Testis (tissue), 3 donors: ENCODE measurements around the gene RCAN3. TPM values are rescaled to one million over a fixed set of nuclear protein-coding genes. Genes with fewer than 3 reads are reported as not detected.
"Not testable (repeated sequence)": the region's sequence is repeated elsewhere in the genome, so short reads cannot be mapped to it uniquely, and the experiment has no call there.

Experiments used
- DNase-seq: peaks from one replicate; pipeline ENCODE4 v3.0.0-alpha.2; 2019
- H3K27ac ChIP-seq, 2 donors: fragments of 200-600 bp; sonication (generic); one replicate each; pipeline ENCODE4 v1.5.1; 2019
- H3K27me3 ChIP-seq: fragments of 200-600 bp; sonication (generic); one replicate; pipeline ENCODE4 v1.5.1; 2019
- H3K36me3 ChIP-seq: fragments of 200-600 bp; sonication (generic); one replicate; pipeline ENCODE4 v1.5.1; 2017; ENCODE audit warnings: low read depth; ENCODE audit errors: missing control alignments
- H3K4me1 ChIP-seq: fragments of 200-600 bp; sonication (generic); one replicate; pipeline ENCODE4 v1.5.1; 2019
- H3K4me3 ChIP-seq, 2 donors: fragments of 200-600 bp; sonication (generic); one replicate each; pipeline ENCODE4 v1.5.1; 2017 to 2019
- H3K9me3 ChIP-seq: fragments of 200-600 bp; sonication (generic); one replicate; pipeline ENCODE4 v1.5.1; 2017
- POLR2A ChIP-seq: fragments of 450-650 bp; IDR thresholded peaks from one replicate; pipeline ENCODE4 v1.6.1; 2017; ENCODE audit warnings: antibody characterized with exemption, mild to moderate bottlenecking, moderate library complexity
- WGBS, 2 donors: methylation state at CpG; one replicate each; pipeline ENCODE4 v1.1.5; 2018; 5-methylcytosine and 5-hydroxymethylcytosine counted together
- intact Hi-C: fragments of 100-400 bp; cut with DNase I; formaldehyde crosslinking; loops from one replicate; pipeline ENCODE4 v1.15.1; 2023; ENCODE audit warnings: low total_unique reads
- polyA plus RNA-seq: library from polyadenylated mRNA; stranded (reverse); fragments of 350-450 nt; fragmentation: Illumina TruSeq; extraction: RNeasy Lipid Tissue Mini Kit (QIAGEN cat#74804); gene quantifications from one replicate; pipeline ENCODE4 v1.2.3, GENCODE V29; 2014; ENCODE audit warnings: low read depth, low replicate concordance; ENCODE audit not compliant: insufficient read depth
- total RNA-seq, 2 donors: library from RNA; depleted of rRNA; stranded (reverse); fragments of >200 nt; gene quantifications; one replicate each; pipeline ENCODE4 v1.2.3, GENCODE V29; 2016
- TF ChIP-seq, protein P1 (sequence below), 3 experiments: fragments of 450-650 bp in 2 of 3; fragments of 200-600 bp in 1 of 3; sonication (generic) in 1 of 3; IDR thresholded peaks; one replicate each; pipeline ENCODE4 v1.5.1; 2016 to 2019; ENCODE audit warnings: antibody characterized with exemption in 3 of 3, mild to moderate bottlenecking in 2 of 3, moderate library complexity in 1 of 3

The RCAN3 gene
- total and polyA plus RNA-seq, 3 donors from 2014 or later: 4.2 to 8.0 (median 7.9) TPM

DNA sequence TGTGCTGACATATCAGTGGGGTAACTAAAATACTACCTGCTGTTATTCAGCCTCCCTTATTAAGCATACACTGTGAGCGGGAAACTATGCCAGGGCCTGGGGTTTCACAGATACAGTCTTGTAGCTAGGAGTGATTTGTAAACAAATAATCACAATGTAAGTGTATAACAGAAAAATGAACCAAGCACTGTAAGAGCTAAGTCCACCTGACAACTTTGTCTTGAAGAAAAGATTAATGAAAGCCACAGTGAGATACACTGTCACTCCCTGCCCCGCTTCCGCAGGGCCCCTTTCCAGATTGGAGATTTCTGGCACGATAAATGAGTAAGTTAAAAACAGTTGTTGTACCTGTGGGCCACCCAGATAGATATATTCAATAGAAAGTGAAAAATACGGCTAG lies 4.8 kb downstream of the RCAN3 start:
- 92 to 95% methylated on average over 5 of the region's 5 CpGs for WGBS, 2 donors
- Histone ChIP-seq H3K9me3 (no peaks in the 10 kb centered on the region), H3K4me3 (no peak overlapping the region), H3K27me3 (no peaks in the 10 kb centered on the region), H3K36me3 (no peaks in the 10 kb centered on the region), H3K4me1 (peaks cover 5% of the 10 kb centered on the region), H3K27ac (no peak overlapping the region)
- intact Hi-C loops: no loop called here
- TF ChIP-seq, protein P1, sequence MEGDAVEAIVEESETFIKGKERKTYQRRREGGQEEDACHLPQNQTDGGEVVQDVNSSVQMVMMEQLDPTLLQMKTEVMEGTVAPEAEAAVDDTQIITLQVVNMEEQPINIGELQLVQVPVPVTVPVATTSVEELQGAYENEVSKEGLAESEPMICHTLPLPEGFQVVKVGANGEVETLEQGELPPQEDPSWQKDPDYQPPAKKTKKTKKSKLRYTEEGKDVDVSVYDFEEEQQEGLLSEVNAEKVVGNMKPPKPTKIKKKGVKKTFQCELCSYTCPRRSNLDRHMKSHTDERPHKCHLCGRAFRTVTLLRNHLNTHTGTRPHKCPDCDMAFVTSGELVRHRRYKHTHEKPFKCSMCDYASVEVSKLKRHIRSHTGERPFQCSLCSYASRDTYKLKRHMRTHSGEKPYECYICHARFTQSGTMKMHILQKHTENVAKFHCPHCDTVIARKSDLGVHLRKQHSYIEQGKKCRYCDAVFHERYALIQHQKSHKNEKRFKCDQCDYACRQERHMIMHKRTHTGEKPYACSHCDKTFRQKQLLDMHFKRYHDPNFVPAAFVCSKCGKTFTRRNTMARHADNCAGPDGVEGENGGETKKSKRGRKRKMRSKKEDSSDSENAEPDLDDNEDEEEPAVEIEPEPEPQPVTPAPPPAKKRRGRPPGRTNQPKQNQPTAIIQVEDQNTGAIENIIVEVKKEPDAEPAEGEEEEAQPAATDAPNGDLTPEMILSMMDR (IDR thresholded peaks at IDR 0.05): no peak
- no peak for TF ChIP-seq POLR2A
- no peak for DNase-seq

DNA sequence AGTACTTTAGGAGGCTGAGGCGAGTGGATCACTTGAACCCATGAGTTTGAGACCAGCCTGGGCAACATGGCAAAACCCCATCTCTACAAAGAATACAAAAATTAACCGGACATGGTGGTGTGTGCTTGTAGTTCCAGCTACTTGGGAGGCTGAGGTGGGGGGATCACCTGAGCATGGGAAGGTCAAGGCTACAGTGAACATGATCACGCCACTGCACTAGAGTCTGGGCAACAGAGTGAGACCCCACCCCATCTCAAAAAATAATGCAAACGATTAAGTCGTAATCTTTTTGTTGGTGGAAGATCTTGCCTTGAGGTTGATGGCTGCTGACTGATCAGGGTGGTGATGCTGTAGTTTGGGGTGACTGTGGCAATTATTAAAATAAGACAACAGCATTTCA lies 6.3 kb downstream of the RCAN3 start:
- 92% methylated on average over 5 of the region's 5 CpGs for WGBS, 2 donors

DNA sequence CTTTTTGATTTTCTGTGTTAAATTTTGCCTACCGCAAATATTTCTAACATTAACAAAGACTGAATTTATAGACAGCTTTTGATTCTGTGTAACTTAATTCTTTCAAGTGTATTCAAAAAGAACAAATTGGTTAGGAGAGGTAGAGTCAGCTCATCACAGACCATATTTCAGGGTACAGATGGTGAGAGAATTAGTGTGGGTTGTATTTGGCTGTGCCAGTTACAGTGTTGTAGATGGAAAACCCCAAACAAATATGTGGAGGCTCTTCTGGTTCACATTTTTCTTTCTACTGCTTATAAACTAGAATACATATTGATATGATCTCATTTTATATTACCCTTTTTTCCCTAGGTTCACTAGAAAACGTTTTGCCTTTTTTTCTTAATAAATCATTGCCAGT lies 11.1 kb downstream of the RCAN3 start:
- Histone ChIP-seq H3K9me3 (no peaks in the 10 kb centered on the region), H3K27ac (no peak overlapping the region), H3K4me3 (no peak overlapping the region), H3K36me3 (no peaks in the 10 kb centered on the region), H3K27me3 (no peaks in the 10 kb centered on the region), H3K4me1 (no peaks in the 10 kb centered on the region)
- intact Hi-C loops: no loop called here
- no peak for DNase-seq
- WGBS, 2 donors: 61 to 63% methylated on average over 2 of the region's 2 CpGs
- TF ChIP-seq, protein P1 (IDR thresholded peaks at IDR 0.05): no peak
- TF ChIP-seq POLR2A: no peak

More for the DNA sequence above, 6.3 kb downstream of the RCAN3 start:
- H3K27me3 ChIP-seq: no peaks in the 10 kb centered on the region
- no peak for DNase-seq
- no peak overlapping the region for H3K4me3 ChIP-seq
- no peak overlapping the region for H3K27ac ChIP-seq
- no peaks in the 10 kb centered on the region for H3K36me3 ChIP-seq
- intact Hi-C loops: no loop called here
- no peak for TF ChIP-seq POLR2A
- TF ChIP-seq, protein P1 (IDR thresholded peaks at IDR 0.05): no peak
- H3K9me3 ChIP-seq: no peaks in the 10 kb centered on the region
- H3K4me1 ChIP-seq: no peaks in the 10 kb centered on the region

DNA sequence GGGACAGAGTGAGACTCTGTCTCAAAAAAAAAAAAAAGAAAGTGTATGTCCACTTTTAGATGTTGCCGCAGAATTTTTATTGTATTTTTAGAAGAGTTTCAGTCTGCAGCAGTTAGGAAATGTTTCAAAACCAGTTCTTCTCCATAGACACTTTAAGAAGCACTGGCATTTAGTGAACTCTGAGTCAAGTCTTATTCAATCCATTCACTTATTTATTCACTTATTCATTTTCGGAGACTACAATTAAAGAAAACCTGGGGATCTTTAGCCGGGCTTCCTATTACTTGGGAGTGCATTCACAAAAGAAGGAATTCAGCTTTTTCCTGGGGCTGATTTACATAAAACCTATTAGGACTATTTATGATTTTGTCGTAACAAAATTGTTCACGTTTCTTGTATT lies 12.3 kb downstream of the RCAN3 start:
- H3K4me3 ChIP-seq: no peak overlapping the region
- no peak for TF ChIP-seq POLR2A
- TF ChIP-seq, protein P1 (IDR thresholded peaks at IDR 0.05): no peak
- DNase-seq: no peak
- H3K9me3 ChIP-seq: no peaks in the 10 kb centered on the region
- no peak overlapping the region for H3K27ac ChIP-seq
- H3K27me3 ChIP-seq: no peaks in the 10 kb centered on the region
- no peaks in the 10 kb centered on the region for H3K4me1 ChIP-seq
- no peaks in the 10 kb centered on the region for H3K36me3 ChIP-seq
- intact Hi-C loops: no loop called here
- WGBS, 2 donors: 91 to 94% methylated on average over 5 of the region's 5 CpGs

DNA sequence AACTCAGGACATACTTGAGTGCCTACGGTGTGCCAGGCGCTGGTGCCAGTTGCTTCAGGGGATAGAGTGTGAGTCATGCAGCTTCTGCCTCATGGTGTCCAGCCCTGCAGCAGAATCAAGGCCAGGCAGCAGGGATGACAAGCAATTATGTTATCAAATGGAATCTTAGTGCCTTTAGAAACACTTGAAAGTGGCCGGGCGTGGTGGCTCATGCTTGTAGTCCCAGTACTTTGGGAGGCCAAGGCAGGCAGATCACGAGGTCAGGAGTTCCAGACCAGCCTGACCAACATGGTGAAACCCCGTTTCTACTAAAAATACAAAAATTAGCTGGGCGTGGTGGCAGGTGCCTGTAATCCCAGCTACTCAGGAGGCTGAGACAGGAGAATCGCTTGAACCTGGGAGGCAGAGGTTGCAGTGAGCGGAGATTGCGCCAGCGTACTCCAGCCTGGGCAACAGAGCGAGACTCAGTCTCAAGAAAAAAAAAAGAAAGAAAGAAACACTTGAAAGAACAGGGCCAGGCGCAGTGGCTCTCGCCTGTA lies 13.1 kb downstream of the RCAN3 start:
- H3K4me3 ChIP-seq, H3K4me1 ChIP-seq, H3K9me3 ChIP-seq, H3K36me3 ChIP-seq, H3K27me3 ChIP-seq, intact Hi-C loops, H3K27ac ChIP-seq, DNase-seq: not testable (repeated sequence)
- WGBS, 2 donors: 93 to 96% methylated on average over 14 of the region's 14 CpGs
